Gastrocnemius medialis (tissue), 4 donors: Measurements from ENCODE around the gene RAPGEF2. TPM values are rescaled to one million over a fixed set of nuclear protein-coding genes. Genes with fewer than 3 reads are reported as not detected.

ENCODE experiments used
- ATAC-seq, 2 donors: fragments of 150-250 bp; one replicate each; pipeline ENCODE4 v1.9.1; 2016
- DNase-seq, 2 donors: peaks; one replicate each; pipeline ENCODE4 v3.0.0-alpha.2; 2019
- H3K27ac ChIP-seq, 4 donors: fragments of 200-600 bp; sonication (generic); 1 replicate in 1 of 4; 2 replicates in 3 of 4; pipeline ENCODE4 v1.5.1; 2016 to 2018; ENCODE audit warnings: mild to moderate bottlenecking in 2 of 4, moderate library complexity in 1 of 4
- H3K27me3 ChIP-seq, 3 donors: fragments of 200-600 bp; sonication (generic) in 2 of 3; 1 replicate in 1 of 3; 2 replicates in 2 of 3; pipeline versions ENCODE4 v1.5.1 to v1.6.0; 2016 to 2019; ENCODE audit warnings: mild to moderate bottlenecking in 1 of 3, moderate library complexity in 1 of 3
- H3K36me3 ChIP-seq, 2 donors: fragments of 200-600 bp; sonication (generic) in 1 of 2; one replicate each; pipeline ENCODE4 v1.5.1; 2017 to 2018
- H3K4me1 ChIP-seq, 2 donors: fragments of 200-600 bp; sonication (generic) in 1 of 2; one replicate each; pipeline ENCODE4 v1.5.1; 2016 to 2017; ENCODE audit warnings: mild to moderate bottlenecking in 2 of 2
- H3K4me3 ChIP-seq, 4 donors: fragments of 200-600 bp; sonication (generic) in 3 of 4; 1 replicate in 1 of 4; 2 replicates in 3 of 4; pipeline ENCODE4 v1.5.1; 2016 to 2019; ENCODE audit warnings: mild to moderate bottlenecking in 2 of 4
- H3K9me3 ChIP-seq, 3 donors: fragments of 200-600 bp; sonication (generic) in 2 of 3; 1 replicate in 1 of 3; 2 replicates in 2 of 3; pipeline ENCODE4 v1.5.1; 2016 to 2019
- POLR2A ChIP-seq, 2 donors: fragments of 450-650 bp; IDR thresholded peaks; one replicate each; pipeline ENCODE4 v1.6.1; 2017; ENCODE audit warnings: antibody characterized with exemption in 2 of 2, mild to moderate bottlenecking in 2 of 2, moderate library complexity in 2 of 2
- in situ Hi-C, 4 donors: fragments of 200-750 bp; cut with MboI; loops; one replicate each; pipeline versions ENCODE4 v1.15.0 to v1.8.0; 2017; ENCODE audit warnings: low sequenced_read_pairs in 4 of 4
- intact Hi-C: fragments of 100-400 bp; cut with DNase I; formaldehyde crosslinking; loops from one replicate; pipeline ENCODE4 v1.15.1; 2023; ENCODE audit warnings: low total_unique reads
- total RNA-seq, 4 donors: library from RNA; depleted of rRNA; stranded (reverse); fragments of >200 nt; gene quantifications; one replicate each; pipeline versions ENCODE4 v1.1.0 to v1.2.3, GENCODE V29; 2016
- TF ChIP-seq, protein P1 (sequence below), 5 experiments: fragments of 450-650 bp in 3 of 5; fragments of 200-600 bp in 2 of 5; sonication (generic) in 2 of 5; IDR thresholded peaks in 4 of 5; conservative IDR thresholded peaks in 1 of 5; 1 replicate in 4 of 5; 2 replicates in 1 of 5; pipeline ENCODE4 v1.5.1; 2016 to 2019; ENCODE audit warnings: antibody characterized with exemption in 5 of 5, mild to moderate bottlenecking in 3 of 5, moderate library complexity in 3 of 5

Gene RAPGEF2
- total RNA-seq, 4 donors from 2014 or later, result 32.9 to 42.3 (median 38.7) TPM

DNA sequence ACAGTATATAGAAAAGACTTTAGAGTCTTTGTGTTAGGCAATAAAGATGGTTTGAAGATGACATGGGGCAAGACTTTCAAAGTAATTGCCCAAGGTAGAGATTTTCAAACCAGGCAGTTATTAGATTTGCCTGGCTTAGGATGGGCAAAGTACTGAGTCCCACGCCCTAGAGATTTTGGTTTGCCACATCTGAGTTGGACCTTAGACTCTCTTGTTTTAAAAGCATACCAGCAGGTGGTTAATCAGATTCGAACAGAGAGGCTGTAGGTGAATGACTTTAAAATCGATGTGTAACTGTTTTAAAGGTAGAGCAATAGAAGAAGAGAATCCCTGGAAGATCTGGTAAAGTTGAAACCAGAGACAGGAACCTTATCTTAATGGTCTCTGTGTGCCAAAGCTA, 121.5 kb downstream of the RAPGEF2 start:
- Histone ChIP-seq H3K4me3 (no peak overlapping the region), H3K27me3 (no peaks in the 10 kb centered on the region), H3K4me1 (peaks cover 62 to 64% of the 10 kb centered on the region in 2 donors), H3K36me3 (no peaks in the 10 kb centered on the region), H3K9me3 (no peaks in the 10 kb centered on the region), H3K27ac (no peak overlapping the region)
- TF ChIP-seq POLR2A (IDR thresholded peaks at IDR 0.05), result no peak
- TF ChIP-seq, protein P1, sequence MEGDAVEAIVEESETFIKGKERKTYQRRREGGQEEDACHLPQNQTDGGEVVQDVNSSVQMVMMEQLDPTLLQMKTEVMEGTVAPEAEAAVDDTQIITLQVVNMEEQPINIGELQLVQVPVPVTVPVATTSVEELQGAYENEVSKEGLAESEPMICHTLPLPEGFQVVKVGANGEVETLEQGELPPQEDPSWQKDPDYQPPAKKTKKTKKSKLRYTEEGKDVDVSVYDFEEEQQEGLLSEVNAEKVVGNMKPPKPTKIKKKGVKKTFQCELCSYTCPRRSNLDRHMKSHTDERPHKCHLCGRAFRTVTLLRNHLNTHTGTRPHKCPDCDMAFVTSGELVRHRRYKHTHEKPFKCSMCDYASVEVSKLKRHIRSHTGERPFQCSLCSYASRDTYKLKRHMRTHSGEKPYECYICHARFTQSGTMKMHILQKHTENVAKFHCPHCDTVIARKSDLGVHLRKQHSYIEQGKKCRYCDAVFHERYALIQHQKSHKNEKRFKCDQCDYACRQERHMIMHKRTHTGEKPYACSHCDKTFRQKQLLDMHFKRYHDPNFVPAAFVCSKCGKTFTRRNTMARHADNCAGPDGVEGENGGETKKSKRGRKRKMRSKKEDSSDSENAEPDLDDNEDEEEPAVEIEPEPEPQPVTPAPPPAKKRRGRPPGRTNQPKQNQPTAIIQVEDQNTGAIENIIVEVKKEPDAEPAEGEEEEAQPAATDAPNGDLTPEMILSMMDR (IDR thresholded peaks at IDR 0.05 in 4 of 5, conservative IDR thresholded peaks at IDR 0.05 in 1 of 5), result no peak
- ATAC-seq, result no peak
- DNase-seq, result no peak
- in situ Hi-C loops, result no loop called here
- intact Hi-C loops, result no loop called here

DNA sequence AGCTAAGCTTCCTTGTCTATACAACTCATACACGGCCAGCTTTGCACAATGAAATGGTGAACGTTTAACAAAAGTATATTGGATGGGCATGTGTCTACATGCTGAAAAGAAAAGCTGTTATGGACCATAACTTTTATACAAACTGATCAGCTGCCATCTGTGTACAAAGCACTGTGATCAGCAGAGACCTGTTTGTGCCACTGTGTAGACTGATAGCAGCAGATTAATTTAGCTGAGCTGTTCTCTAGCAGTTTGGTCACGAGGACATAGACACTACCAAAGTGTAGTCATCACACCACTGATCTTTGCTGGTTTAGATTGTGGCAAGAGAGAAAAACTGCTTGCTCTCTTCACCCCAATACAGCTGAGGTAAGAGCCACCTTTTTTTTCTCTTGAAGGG, 124.5 kb downstream of the RAPGEF2 start:
- Histone ChIP-seq H3K27me3 (no peaks in the 10 kb centered on the region), H3K4me1 (peaks cover 35 to 51% of the 10 kb centered on the region in 2 donors), H3K36me3 (no peaks in the 10 kb centered on the region), H3K4me3 (peak overlapping the region; percentile 39 to 54 (median 50)), H3K27ac (peak overlapping the region; percentile 76 to 83 (median 80)), H3K9me3 (no peaks in the 10 kb centered on the region)
- intact Hi-C loops (no loop called here), in situ Hi-C loops (no loop called here)
- TF ChIP-seq POLR2A (IDR thresholded peaks at IDR 0.05), result no peak
- TF ChIP-seq, protein P1 (IDR thresholded peaks at IDR 0.05 in 4 of 5, conservative IDR thresholded peaks at IDR 0.05 in 1 of 5), result no peak
- DNase-seq (no peak), ATAC-seq (peak; percentile 92 to 97)

DNA sequence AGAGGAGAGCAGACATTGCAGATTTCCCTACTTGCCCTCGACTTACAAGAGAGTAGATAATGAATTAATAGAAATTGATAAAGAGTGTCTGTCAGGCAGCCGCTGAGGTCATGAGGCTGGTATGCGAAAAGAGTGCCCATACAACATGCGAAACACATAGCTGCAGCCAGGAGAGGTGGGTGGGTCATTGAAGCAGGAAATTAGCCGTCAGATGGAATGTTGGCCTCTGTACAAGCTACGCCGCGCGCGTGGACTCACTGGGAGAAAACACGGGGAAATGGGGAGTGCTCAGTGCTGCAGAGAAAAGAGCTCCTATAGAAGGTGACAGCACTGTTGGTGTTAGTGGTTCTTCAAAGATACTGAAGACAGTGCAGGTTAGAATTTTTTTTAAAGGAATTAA, 125.1 kb downstream of the RAPGEF2 start:
- peak overlapping the region; percentile 76 to 83 (median 80) for H3K27ac ChIP-seq
- no peaks in the 10 kb centered on the region for H3K36me3 ChIP-seq
- DNase-seq (peak in 1 of 2 donors; percentile 65), ATAC-seq (peak; percentile 66 to 77)
- in situ Hi-C loops, result no loop called here
- H3K4me3 ChIP-seq, result peak overlapping the region; percentile 39 to 54 (median 50)
- H3K27me3 ChIP-seq, result no peaks in the 10 kb centered on the region
- TF ChIP-seq, protein P1 (IDR thresholded peaks at IDR 0.05 in 4 of 5, conservative IDR thresholded peaks at IDR 0.05 in 1 of 5), result peak in 2 of 5 experiments; percentile 17 to 28
- no peak for TF ChIP-seq POLR2A (IDR thresholded peaks at IDR 0.05)
- intact Hi-C loops, result no loop called here
- peaks cover 33 to 53% of the 10 kb centered on the region in 2 donors for H3K4me1 ChIP-seq
- no peaks in the 10 kb centered on the region for H3K9me3 ChIP-seq

DNA sequence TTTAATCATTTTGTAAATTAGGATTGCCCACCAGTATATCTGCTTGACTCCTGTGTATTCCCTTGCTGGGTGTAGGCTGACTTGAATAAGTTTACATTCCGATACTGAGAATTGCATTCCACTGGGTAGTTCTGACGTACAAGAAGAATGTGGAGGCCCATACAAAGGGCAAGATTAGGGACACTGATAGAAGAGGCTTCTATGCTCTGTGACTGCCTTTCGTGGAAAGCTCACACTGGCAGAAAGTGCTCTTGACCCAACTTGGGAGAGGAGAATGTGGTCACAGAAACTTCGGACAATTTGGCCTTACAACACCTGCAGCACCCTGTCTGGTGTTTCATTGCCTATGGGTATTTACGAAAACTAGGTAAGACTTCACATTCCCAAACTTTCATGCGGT, 126.3 kb downstream of the RAPGEF2 start:
- Histone ChIP-seq H3K27ac (peak overlapping the region; percentile 76 to 83 (median 80)), H3K4me1 (peaks cover 31 to 52% of the 10 kb centered on the region in 2 donors), H3K36me3 (no peaks in the 10 kb centered on the region), H3K4me3 (peak overlapping the region; percentile 13 to 54 (median 50)), H3K9me3 (no peaks in the 10 kb centered on the region), H3K27me3 (no peaks in the 10 kb centered on the region)
- intact Hi-C loops, result no loop called here
- TF ChIP-seq POLR2A (IDR thresholded peaks at IDR 0.05), result no peak
- TF ChIP-seq, protein P1 (IDR thresholded peaks at IDR 0.05 in 4 of 5, conservative IDR thresholded peaks at IDR 0.05 in 1 of 5), result no peak
- DNase-seq (peak in 1 of 2 donors; percentile 17), ATAC-seq (peak in 1 of 2 donors; percentile 31)
- in situ Hi-C loops, result no loop called here
